IPS-18c (cell line): ENCODE measurements around the gene SLC44A2.

Experiments used
- H3K4me3 ChIP-seq: 2 replicates; pipeline ENCODE4 v1.7.0; 2013; ENCODE audit warnings: low read depth, mild to moderate bottlenecking, low read length, moderate library complexity; ENCODE audit not compliant: insufficient read depth
- H3K9me3 ChIP-seq: one replicate; pipeline ENCODE4 v1.6.1; 2013; ENCODE audit warnings: mild to moderate bottlenecking, low read length, moderate library complexity; ENCODE audit not compliant: control insufficient read depth, insufficient read depth

SLC44A2 gene

GRCh38 chr19:10686193-10686592, 60.8 kb downstream of the SLC44A2 start:
- Histone ChIP-seq H3K4me3 (no peak overlapping the region), H3K9me3 (no peaks in the 10 kb centered on the region)

- Histone ChIP-seq H3K9me3 (no peaks in the 10 kb centered on the region), H3K4me3 (no peak overlapping the region)
Measured at GRCh38 chr19:10686661-10687517, 61.5 kb downstream of the SLC44A2 start.

DNA sequence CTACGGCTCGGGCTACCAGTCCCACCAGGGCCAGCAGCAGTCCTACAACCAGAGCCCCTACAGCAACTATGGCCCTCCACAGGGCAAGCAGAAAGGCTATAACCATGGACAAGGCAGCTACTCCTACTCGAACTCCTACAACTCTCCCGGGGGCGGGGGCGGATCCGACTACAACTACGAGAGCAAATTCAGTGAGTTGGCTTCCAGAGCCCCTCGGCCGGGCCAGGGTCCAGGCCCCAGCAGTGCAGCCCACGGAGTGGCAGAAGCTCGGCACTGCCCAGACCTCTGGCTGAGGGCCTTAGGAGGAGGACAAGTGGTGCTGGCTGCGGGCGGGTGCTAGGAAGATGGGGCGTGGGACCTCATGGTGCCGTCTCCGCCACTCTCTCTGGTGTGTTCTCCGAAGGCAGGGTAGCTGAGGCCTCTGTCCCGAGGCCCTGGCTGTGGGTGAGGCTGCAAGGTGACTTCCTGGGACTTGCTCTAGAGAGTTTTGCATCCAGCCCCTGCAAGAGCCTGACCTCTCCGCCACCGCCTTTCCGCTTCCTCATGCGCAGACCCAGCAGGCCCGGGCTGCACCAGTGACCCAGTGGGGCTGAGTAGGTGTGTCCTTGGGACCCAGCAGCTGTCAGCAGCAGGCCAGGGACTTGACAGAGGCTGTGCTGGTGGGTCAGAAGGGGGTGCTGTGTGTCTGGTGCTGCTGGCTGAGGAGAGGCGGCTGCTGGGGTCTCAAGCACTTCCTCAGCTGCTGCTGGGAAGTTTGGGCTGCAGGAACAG, 62.4 kb downstream of the SLC44A2 start:
- Histone ChIP-seq H3K9me3 (no peaks in the 10 kb centered on the region), H3K4me3 (no peak overlapping the region)

DNA sequence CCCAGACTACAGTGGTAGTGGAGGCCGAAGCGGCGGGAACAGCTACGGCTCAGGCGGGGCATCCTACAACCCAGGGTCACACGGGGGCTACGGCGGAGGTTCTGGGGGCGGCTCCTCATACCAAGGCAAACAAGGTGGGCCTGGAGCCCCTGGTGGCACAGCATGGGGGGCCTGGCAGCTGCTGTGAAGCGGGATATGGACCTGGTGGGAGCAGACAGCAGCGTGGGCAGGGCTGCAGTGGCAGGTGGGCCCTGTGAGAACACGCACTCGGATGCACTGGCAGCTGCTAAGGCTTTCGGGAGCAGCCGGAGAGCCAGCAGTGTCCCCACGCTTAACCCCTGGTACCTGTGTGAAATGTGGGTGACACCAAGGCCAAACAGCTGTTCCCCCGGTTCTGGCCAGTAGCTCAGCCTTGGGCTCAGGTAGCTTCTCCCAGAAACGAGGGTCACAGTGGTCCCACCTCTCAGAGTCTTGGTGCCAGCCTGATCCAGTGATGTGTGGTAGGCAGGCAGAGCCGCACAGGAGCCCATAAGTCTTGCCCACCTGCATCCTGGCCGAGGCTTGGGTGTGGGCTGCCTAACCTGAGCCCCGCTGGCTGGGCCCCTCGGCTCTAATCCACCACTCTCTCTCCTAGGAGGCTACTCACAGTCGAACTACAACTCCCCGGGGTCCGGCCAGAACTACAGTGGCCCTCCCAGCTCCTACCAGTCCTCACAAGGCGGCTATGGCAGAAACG, 63.4 kb downstream of the SLC44A2 start:
- Histone ChIP-seq H3K9me3 (no peaks in the 10 kb centered on the region), H3K4me3 (no peak overlapping the region)

- Histone ChIP-seq H3K4me3 (no peak overlapping the region), H3K9me3 (no peaks in the 10 kb centered on the region)
Measured at GRCh38 chr19:10690341-10690781, 65.0 kb downstream of the SLC44A2 start.

- no peaks in the 10 kb centered on the region for H3K9me3 ChIP-seq
- no peak overlapping the region for H3K4me3 ChIP-seq
Measured at GRCh38 chr19:10691178-10691881, 66.0 kb downstream of the SLC44A2 start.

DNA sequence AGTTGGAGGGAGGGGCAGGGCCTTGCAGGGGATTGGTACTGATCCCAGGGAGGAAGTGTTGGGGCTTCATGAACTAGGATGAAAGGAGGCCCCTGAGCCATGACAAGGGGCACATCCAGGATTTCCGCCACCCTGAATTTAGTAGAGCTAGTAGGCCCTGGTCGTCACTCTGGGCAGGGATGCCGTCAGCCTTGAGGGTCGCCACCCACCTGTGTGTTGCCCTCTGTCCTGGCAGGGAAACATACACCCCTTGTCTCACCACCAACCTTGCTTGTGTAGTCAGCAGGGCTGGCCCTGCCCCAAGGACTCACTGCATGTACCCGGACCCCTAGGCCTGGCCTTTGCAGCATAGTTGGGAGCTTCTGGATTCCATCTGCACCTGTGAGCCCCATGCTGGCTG, 66.5 kb downstream of the SLC44A2 start:
- Histone ChIP-seq H3K4me3 (no peak overlapping the region), H3K9me3 (no peaks in the 10 kb centered on the region)

GRCh38 chr19:10692673-10693264, 67.4 kb downstream of the SLC44A2 start:
- Histone ChIP-seq H3K9me3 (no peaks in the 10 kb centered on the region), H3K4me3 (no peak overlapping the region)
